WERI-Rb-1 (cell line): ENCODE data around the gene ZNF496.

Experiments used
- DNase-seq: peaks from one replicate; pipeline ENCODE4 v3.0.0-alpha.2; 2020
- H3K27ac ChIP-seq: fragments of 250-450 bp; sonication (Bioruptor Pico); 2 replicates; pipeline ENCODE4 v1.5.1; 2020; ENCODE audit warnings: mild to moderate bottlenecking, moderate library complexity
- H3K27me3 ChIP-seq: fragments of 250-450 bp; sonication (Bioruptor Pico); 2 replicates; pipeline ENCODE4 v1.5.1; 2021; ENCODE audit warnings: mild to moderate bottlenecking, low read depth, moderate library complexity; ENCODE audit not compliant: insufficient read depth, severe bottlenecking
- H3K36me3 ChIP-seq: fragments of 250-450 bp; sonication (Bioruptor Pico); 2 replicates; pipeline ENCODE4 v1.5.1; 2020; ENCODE audit warnings: mild to moderate bottlenecking, moderate library complexity
- H3K4me3 ChIP-seq: 2 replicates; pipeline ENCODE4 v1.5.1; 2011; ENCODE audit warnings: low read depth, mild to moderate bottlenecking, control low read depth, low read length
- H3K9me3 ChIP-seq: fragments of 250-450 bp; sonication (Bioruptor Pico); 2 replicates; pipeline ENCODE4 v1.5.1; 2021; ENCODE audit warnings: mild to moderate bottlenecking, moderate library complexity; ENCODE audit not compliant: severe bottlenecking
- CTCF ChIP-seq: IDR thresholded peaks from 2 replicates; pipeline ENCODE4 v1.5.1; 2011; ENCODE audit warnings: low read depth, mild to moderate bottlenecking, control low read depth, inconsistent platforms, low read length

The ZNF496 gene

GRCh38 chr1:247338723-247339275 is 7.1 kb upstream of the ZNF496 start:
- no peaks in the 10 kb centered on the region for H3K9me3 ChIP-seq
- no peaks in the 10 kb centered on the region for H3K27me3 ChIP-seq
- no peak for DNase-seq
- no peak overlapping the region for H3K27ac ChIP-seq
- no peak overlapping the region for H3K4me3 ChIP-seq
- peaks cover 2% of the 10 kb centered on the region; the same call in 1 of the 2 replicates for H3K36me3 ChIP-seq
- no peak for TF ChIP-seq CTCF

DNA sequence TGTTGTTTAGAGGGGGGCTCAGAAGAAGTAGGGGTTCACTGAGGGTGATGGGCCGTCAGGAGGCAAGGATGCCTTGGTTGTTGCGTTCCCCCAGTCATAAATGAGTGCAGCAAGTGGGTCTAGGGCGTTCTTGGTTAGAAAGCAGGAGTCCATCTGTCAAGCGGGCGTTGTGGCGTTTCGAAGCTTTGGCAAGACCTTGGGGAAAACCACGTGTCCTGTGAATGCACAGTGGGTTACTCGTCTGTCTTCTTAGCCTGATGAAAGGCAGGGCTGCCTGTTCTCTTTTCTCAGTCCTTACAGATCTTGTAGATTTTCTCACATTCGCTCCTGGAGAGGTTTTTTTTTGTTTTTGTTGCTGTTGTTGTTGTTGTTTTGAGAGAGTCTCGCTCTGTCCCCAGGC is 6.3 kb upstream of the ZNF496 start:
- H3K27me3 ChIP-seq = no peaks in the 10 kb centered on the region
- no peak overlapping the region for H3K27ac ChIP-seq
- no peak overlapping the region for H3K4me3 ChIP-seq
- no peak for DNase-seq
- H3K36me3 ChIP-seq = peaks cover 10% of the 10 kb centered on the region
- no peaks in the 10 kb centered on the region for H3K9me3 ChIP-seq
- TF ChIP-seq CTCF = no peak

- Histone ChIP-seq H3K4me3 (no peak overlapping the region), H3K36me3 (peaks cover 10% of the 10 kb centered on the region), H3K27ac (no peak overlapping the region), H3K27me3 (no peaks in the 10 kb centered on the region), H3K9me3 (no peaks in the 10 kb centered on the region)
- no peak for TF ChIP-seq CTCF
- no peak for DNase-seq
Measured at GRCh38 chr1:247337250-247337746, 5.6 kb upstream of the ZNF496 start.

DNA sequence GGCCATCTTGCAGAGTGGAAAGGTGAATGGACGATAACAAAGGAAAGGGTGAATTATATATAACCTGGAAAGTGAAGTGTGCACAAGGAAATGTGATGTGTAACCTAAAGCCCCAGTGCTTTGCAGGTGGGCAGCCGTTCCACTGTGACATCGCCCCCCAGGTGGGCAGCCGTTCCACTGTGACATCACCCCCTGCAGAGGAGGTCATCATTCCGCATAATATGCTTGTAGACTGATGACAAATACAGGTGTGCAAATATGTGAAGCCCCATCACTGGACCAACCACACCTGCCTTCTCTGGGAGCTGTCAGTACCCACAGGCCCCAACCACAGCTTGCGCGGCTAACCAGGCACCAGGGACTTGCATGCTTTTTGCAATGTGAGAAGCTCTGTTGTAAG is 4.7 kb upstream of the ZNF496 start:
- no peaks in the 10 kb centered on the region for H3K27me3 ChIP-seq
- no peak overlapping the region for H3K4me3 ChIP-seq
- H3K36me3 ChIP-seq = peaks cover 11% of the 10 kb centered on the region
- H3K27ac ChIP-seq = no peak overlapping the region
- TF ChIP-seq CTCF = no peak
- DNase-seq = no peak
- no peaks in the 10 kb centered on the region for H3K9me3 ChIP-seq

DNA sequence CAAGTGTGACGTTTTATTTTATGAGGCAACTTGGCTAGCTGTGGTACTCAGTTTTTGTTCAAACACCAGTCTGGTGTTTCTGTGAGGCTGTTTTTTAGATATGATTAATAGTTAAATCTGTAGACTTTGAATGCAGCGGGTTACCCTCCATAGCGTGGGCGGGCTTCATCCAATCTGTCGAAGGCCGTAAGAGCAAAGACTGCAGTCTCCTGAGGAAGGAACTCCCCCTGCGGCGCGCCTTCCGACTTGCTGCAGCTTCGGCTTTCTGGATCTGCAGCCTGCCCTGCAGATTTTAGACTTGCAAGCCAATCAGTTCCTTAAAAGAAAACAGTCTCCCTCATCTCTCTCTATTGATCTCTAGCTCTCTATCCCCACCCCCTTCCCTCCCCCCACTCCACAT is 4.2 kb upstream of the ZNF496 start:
- Histone ChIP-seq H3K27ac (no peak overlapping the region), H3K9me3 (no peaks in the 10 kb centered on the region), H3K36me3 (peaks cover 16% of the 10 kb centered on the region), H3K27me3 (no peaks in the 10 kb centered on the region), H3K4me3 (no peak overlapping the region)
- no peak for DNase-seq
- TF ChIP-seq CTCF = no peak
